ENCODE data around the gene RSBN1. TPM values are rescaled to one million over a fixed set of nuclear protein-coding genes. Genes with fewer than 3 reads are reported as not detected.

The RSBN1 gene
- total and polyA plus RNA-seq, 2 donors (not counting 1 experiment from before 2014, with no cell fraction given) = 9.4 to 10.2 TPM

DNA sequence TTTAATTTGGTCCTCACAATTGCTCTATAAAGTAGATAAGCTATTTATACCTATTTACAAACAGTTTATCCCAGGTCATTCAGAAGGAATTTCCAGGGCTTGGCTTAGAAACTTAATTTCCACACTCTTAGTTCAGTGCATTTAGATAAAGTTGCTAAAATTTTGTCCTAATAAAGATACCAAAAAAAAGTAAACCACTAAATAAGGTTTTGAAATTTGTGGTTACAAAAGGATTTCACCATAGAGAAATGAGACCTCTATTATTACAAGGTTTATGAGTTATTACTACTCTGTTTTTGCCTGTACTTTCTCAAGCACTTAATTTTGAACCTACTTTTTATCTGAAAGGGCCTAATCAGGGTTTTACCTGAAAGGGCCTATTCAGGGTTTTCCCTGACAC lies 36.8 kb upstream of the RSBN1 start:
- no peak overlapping the region for H3K9ac ChIP-seq (ENCODE audit: insufficient read depth, low read length)
- H3K79me2 ChIP-seq (ENCODE audit: control insufficient read depth, insufficient read depth, low read length) = no peaks in the 10 kb centered on the region
- H3K27ac ChIP-seq (ENCODE audit: insufficient read depth, low read length) = no peak overlapping the region
- no peaks in the 10 kb centered on the region for H3K9me3 ChIP-seq (ENCODE audit: control insufficient read depth, insufficient read depth, low read depth, low read length)
- H3K4me3 ChIP-seq (replicated peaks in 1 of 4; ENCODE audit: control extremely low read depth in 1 of 4, insufficient read depth in 1 of 4, low read depth in 3 of 4, low read length in 4 of 4) = no peak overlapping the region
- no peaks in the 10 kb centered on the region for H3K36me3 ChIP-seq (ENCODE audit: control insufficient read depth, insufficient read depth, low read length)
- no peaks in the 10 kb centered on the region for H3K4me1 ChIP-seq (ENCODE audit: control insufficient read depth, extremely low read depth, insufficient read depth, low read length)
- no peaks in the 10 kb centered on the region for H4K20me1 ChIP-seq (ENCODE audit: control insufficient read depth, extremely low read depth, insufficient read depth, low read length)
- no peak for DNase-seq (ENCODE audit: low read depth in 2 of 2)
- TF ChIP-seq, protein P1, sequence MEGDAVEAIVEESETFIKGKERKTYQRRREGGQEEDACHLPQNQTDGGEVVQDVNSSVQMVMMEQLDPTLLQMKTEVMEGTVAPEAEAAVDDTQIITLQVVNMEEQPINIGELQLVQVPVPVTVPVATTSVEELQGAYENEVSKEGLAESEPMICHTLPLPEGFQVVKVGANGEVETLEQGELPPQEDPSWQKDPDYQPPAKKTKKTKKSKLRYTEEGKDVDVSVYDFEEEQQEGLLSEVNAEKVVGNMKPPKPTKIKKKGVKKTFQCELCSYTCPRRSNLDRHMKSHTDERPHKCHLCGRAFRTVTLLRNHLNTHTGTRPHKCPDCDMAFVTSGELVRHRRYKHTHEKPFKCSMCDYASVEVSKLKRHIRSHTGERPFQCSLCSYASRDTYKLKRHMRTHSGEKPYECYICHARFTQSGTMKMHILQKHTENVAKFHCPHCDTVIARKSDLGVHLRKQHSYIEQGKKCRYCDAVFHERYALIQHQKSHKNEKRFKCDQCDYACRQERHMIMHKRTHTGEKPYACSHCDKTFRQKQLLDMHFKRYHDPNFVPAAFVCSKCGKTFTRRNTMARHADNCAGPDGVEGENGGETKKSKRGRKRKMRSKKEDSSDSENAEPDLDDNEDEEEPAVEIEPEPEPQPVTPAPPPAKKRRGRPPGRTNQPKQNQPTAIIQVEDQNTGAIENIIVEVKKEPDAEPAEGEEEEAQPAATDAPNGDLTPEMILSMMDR (conservative IDR thresholded peaks at IDR 0.05 in 1 of 2, IDR thresholded peaks at IDR 0.05 in 1 of 2; ENCODE audit: low read depth in 1 of 2, low read length in 2 of 2) = no peak
- TF ChIP-seq EZH2 (IDR thresholded peaks at IDR 0.05; ENCODE audit: low read length, missing control alignments) = no peak
- H2AFZ ChIP-seq (ENCODE audit: low read length) = no peak overlapping the region
- H3K4me2 ChIP-seq (ENCODE audit: extremely low read depth, insufficient read depth, low read length) = no peak overlapping the region
- no peaks in the 10 kb centered on the region for H3K27me3 ChIP-seq (ENCODE audit: control insufficient read depth, insufficient read depth, low read length)

DNA sequence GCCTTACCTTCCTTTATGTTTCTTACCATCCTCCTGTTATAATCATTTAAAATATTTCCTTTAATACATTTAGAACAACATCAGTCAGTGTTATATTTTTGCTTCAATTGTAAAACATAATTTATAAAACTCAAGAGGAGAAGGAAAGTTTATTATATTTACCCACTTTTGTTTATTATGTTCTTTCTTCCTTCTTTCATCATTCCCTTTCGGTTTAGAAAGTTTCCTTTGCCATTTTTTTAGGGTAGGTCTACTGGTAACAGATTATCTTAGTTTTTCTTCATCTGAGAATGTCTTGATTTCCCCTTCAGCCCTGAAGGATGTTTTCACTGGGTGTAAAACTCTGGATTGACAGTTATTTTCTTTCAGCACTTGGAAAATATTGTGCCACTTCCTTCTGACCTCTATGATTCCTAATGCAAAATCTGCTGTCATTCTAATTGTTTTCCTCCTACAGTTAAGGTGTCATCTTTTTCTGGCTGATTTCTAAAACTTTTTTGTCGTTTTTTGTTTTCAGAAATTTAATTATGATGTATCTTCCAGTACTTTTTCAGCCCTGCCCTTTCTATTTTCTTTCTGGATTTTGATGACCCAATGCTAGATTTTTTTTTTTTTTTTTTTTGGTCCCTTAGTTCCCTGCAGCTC lies 34.2 kb upstream of the RSBN1 start:
- Histone ChIP-seq H3K36me3 (ENCODE audit: control insufficient read depth, insufficient read depth, low read length) (no peaks in the 10 kb centered on the region), H2AFZ (ENCODE audit: low read length) (no peak overlapping the region), H3K79me2 (ENCODE audit: control insufficient read depth, insufficient read depth, low read length) (no peaks in the 10 kb centered on the region), H3K9ac (ENCODE audit: insufficient read depth, low read length) (no peak overlapping the region), H3K4me3 (replicated peaks in 1 of 4; ENCODE audit: control extremely low read depth in 1 of 4, insufficient read depth in 1 of 4, low read depth in 3 of 4, low read length in 4 of 4) (no peak overlapping the region), H3K27me3 (ENCODE audit: control insufficient read depth, insufficient read depth, low read length) (no peaks in the 10 kb centered on the region), H3K27ac (ENCODE audit: insufficient read depth, low read length) (no peak overlapping the region), H3K4me2 (ENCODE audit: extremely low read depth, insufficient read depth, low read length) (no peak overlapping the region), H3K4me1 (ENCODE audit: control insufficient read depth, extremely low read depth, insufficient read depth, low read length) (no peaks in the 10 kb centered on the region), H3K9me3 (ENCODE audit: control insufficient read depth, insufficient read depth, low read depth, low read length) (no peaks in the 10 kb centered on the region), H4K20me1 (ENCODE audit: control insufficient read depth, extremely low read depth, insufficient read depth, low read length) (no peaks in the 10 kb centered on the region)
- DNase-seq (ENCODE audit: low read depth in 2 of 2) = no peak
- no peak for TF ChIP-seq EZH2 (IDR thresholded peaks at IDR 0.05; ENCODE audit: low read length, missing control alignments)
- TF ChIP-seq, protein P1 (conservative IDR thresholded peaks at IDR 0.05 in 1 of 2, IDR thresholded peaks at IDR 0.05 in 1 of 2; ENCODE audit: low read depth in 1 of 2, low read length in 2 of 2) = no peak

DNA sequence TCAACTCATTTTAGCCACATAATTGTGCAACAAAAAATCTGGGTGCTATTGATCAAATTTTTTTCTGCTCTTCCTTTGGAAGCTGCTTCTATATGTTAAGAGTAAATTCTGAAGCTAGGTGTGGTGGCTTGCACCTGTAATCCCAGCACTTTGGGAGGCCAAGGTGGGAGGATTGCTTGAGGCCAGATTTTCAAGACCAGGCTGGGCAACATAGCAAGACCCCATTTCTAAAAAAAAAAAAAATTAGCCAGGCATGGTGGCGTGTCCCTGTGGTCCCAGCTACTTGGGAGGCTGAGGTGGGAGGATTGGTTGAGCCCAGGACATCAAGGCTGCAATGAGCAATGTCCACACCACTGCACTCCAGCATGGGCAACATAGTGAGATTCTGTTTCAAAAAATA lies 24.3 kb upstream of the RSBN1 start:
- TF ChIP-seq EZH2 (IDR thresholded peaks at IDR 0.05; ENCODE audit: low read length, missing control alignments) = no peak
- TF ChIP-seq, protein P1 (conservative IDR thresholded peaks at IDR 0.05 in 1 of 2, IDR thresholded peaks at IDR 0.05 in 1 of 2; ENCODE audit: low read depth in 1 of 2, low read length in 2 of 2) = no peak
- Histone ChIP-seq H4K20me1 (ENCODE audit: control insufficient read depth, extremely low read depth, insufficient read depth, low read length) (no peaks in the 10 kb centered on the region), H2AFZ (ENCODE audit: low read length) (no peak overlapping the region), H3K4me3 (replicated peaks in 1 of 4; ENCODE audit: control extremely low read depth in 1 of 4, insufficient read depth in 1 of 4, low read depth in 3 of 4, low read length in 4 of 4) (no peak overlapping the region), H3K9ac (ENCODE audit: insufficient read depth, low read length) (no peak overlapping the region), H3K27me3 (ENCODE audit: control insufficient read depth, insufficient read depth, low read length) (no peaks in the 10 kb centered on the region), H3K4me2 (ENCODE audit: extremely low read depth, insufficient read depth, low read length) (no peak overlapping the region), H3K36me3 (ENCODE audit: control insufficient read depth, insufficient read depth, low read length) (no peaks in the 10 kb centered on the region), H3K9me3 (ENCODE audit: control insufficient read depth, insufficient read depth, low read depth, low read length) (no peaks in the 10 kb centered on the region), H3K4me1 (ENCODE audit: control insufficient read depth, extremely low read depth, insufficient read depth, low read length) (no peaks in the 10 kb centered on the region), H3K27ac (ENCODE audit: insufficient read depth, low read length) (no peak overlapping the region), H3K79me2 (ENCODE audit: control insufficient read depth, insufficient read depth, low read length) (no peaks in the 10 kb centered on the region)
- DNase-seq (ENCODE audit: low read depth in 2 of 2) = no peak

Data from fibroblast of lung (primary cell).